CD4-positive, alpha-beta T cell treated with Interleukin-15 for 4 hours (primary cell): ENCODE measurements around the gene PDZD2.
"Not testable (repeated sequence)": the region's sequence is repeated elsewhere in the genome, so short reads cannot be mapped to it uniquely, and the experiment has no call there.

Source experiments
- DNase-seq: peaks from one replicate; pipeline ENCODE4 v3.0.0-alpha.2; 2020; ENCODE audit warnings: low spot score

PDZD2 gene

DNA sequence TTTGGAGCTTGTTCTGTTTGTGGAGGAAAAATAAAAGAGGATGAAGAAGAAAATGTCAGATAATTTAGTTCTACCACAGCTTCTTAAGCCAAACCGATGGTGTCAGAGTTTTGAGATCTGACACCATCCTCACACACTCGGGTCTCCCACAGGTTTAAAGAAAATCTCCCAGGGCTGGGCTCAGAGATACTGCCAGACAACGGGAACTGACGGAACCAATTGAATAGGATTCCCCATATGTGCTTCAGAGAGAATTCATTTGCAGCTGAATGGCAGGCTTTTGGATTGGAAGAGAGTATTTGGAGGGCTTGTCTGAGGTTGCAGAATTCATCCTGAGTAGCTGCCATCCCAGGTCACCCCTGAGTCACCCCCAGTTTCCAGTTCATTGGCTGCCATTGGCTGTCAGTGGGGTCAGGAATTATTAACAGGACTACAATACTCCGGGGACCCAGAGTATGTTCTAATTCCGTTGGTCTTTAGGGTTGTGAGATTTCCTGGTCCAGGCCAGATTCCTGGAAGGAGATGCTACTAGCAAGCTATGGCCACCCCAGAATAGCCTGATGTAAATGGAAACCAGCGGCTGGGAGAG lies 131.3 kb downstream of the PDZD2 start:
- no peak for DNase-seq

DNA sequence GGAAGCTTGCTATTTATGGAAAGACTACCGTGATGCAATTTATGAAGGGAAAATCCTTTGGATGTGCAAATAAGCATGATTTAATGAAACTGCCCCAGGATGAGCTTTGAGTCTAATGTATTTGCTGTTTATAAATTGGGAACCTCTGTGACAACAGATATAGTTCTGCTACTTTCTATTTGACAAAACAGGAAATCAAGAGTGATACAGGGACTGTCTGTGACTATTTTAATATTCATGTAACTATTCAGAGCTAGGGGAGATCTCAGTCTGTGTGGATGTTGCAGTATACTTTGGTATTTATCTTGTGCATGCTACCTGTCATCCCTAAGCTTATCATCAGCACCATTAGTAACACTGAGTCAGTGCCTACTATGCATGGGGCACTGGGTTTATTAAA lies 132.1 kb downstream of the PDZD2 start:
- DNase-seq, result no peak

DNA sequence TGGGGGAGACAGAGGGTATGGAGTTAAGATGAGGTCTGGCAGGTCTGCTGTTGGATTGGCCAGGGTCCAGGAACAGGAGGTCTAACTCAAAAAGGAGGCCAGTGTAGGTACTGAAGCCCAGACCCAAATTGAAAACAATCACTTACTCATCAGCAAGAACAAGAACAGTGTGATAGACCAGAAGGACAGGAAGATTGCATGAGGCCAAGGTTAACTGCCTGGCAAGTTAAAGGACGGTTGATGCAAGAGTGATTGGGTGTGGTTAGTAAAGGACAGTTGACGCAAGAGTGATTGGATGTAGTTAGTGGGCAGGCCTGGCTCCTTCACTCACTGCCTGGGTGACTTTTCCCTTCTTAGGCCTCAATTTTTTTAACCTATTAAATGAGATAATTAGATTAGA lies 132.6 kb downstream of the PDZD2 start:
- DNase-seq, result no peak

DNA sequence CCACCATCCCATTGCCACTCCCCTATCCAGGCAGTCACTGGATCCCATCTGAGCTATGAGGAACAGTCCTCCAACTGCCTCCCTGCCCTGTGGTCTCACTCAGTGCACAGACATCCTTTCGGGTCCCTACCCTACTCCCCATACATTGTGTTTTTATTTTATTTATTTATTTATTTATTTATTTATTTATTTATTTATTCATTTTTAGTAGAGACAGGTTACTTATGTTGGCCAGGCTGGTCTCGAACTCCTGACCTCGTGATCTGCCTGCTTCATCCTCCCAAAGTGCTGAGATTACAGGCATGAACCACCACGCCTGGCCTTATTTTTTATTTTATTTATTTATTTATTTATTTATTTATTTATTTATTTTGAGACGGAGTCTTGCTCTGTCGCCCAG lies 137.4 kb downstream of the PDZD2 start:
- DNase-seq, result not testable (repeated sequence)

DNA sequence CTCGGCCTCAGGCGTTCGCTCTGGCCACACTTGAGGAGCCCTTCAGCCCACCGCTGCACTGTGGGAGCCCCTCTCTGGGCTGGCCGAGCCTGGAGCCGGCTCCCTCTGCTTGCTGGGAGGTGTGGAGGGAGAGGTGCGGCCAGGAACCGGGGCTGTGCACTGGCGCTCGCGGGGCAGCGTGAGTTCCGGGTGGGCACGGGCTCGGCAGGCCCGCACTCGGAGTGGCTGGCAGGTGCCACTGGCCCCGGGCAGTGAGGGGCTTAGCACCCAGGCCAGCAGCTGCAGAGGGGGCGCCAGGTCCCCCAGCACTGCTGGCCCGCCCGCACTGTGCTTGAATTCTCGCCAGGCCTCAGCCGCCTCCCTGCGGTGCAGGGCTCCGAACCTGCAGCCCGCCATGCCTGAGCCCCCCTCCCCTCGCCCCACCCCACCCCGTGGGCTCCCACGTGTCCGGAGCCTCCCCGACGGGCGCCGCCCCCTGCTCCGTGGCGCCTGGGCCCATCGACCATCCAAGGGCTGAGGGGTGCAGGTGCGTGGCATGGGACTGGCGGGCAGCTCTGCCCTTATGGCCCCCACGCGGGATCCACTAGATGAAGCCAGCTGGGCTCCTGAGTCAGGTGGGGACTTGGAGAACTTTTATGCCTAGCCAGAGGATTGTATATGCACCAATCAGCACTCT lies 138.2 kb downstream of the PDZD2 start:
- no peak for DNase-seq

DNA sequence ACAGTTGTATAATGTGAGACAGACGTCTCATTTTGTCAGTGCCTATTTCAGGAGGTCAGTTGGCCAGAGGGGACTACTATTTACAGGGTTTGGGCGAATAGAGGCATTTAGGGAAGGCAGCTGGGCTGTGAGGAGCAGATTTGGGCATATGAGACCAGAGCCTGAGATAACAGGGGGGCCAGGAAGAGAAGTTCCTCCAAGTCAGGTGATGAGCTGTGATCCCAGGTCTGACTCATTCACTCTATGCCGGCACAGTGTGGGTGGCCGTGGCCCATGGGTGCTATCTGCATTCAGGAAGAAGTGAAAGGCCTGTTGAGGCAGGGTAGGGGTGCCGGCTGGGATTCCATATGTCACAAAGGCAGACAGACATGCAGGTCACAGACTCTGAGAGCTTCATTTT lies 142.8 kb downstream of the PDZD2 start:
- no peak for DNase-seq

DNA sequence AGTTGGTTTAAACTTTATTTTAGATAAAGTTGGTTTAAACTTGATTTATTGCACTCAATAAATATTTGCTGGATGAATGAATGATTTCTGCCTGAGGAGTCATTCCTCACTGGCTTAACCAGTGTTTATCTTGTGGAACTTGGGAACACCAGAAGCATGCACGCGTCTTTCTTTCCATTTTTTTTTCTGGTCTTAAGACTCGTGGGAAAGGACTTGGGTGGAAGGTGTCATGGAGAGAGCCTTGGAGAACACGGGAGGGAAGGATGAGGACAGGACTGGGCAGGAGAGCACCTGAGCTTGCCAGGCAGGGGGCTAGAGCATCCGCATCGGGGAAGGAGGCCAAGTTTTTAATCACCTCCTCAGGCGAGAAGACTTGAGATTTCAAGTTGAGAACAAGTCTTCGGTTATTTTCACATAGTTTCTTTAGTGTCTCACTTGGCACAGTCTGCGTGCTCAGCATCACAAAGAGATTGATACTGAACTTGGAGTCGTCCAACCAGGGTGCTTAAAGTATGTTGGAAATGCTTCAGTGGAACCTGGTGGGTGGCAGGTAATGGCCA lies 144.2 kb downstream of the PDZD2 start:
- no peak for DNase-seq

DNA sequence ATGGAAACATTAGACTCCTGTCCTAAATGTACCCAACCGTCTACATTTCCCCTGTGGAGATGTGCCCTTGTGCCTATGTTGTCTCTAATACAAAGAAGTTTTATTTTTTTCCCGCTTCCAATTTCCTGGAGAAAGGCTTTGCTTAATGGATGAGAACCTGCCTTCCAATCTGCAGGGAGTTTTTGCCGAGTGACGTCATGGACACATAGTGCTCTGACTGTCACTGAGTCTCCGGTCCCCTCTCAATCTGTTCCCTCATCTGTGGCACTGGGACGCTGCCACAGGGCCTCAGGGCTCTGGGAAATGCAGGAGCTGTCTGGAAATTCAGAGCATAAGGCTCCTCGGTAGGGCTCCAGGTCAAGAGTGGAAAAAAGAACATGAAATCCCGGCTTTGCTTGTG lies 144.8 kb downstream of the PDZD2 start:
- no peak for DNase-seq

DNA sequence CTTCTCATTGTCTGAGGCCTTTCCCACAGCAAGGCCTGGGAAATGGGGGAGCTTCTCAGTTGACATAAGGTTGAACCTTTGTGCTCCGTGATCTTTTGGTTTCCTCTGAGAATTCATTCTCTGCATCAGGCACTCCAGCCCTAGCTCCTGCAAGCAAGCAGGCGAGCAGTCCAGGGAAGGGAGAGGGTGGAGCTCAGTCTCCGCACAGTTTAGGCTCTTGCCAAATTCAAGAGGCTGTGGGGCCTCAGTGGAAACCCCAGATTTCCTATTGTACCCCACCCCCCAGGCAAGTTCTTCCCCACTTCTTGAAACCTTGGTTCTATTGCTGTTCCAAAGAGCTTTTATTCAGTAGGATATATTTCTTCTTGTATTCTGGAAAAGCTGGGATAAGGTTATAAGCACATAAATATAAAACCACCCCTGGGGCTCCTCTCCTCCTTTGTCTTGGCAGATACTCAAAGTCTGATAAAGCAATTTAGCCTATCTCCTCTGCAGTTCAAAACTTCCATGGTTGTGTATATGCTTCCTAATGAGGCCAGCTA lies 147.2 kb downstream of the PDZD2 start:
- no peak for DNase-seq

DNA sequence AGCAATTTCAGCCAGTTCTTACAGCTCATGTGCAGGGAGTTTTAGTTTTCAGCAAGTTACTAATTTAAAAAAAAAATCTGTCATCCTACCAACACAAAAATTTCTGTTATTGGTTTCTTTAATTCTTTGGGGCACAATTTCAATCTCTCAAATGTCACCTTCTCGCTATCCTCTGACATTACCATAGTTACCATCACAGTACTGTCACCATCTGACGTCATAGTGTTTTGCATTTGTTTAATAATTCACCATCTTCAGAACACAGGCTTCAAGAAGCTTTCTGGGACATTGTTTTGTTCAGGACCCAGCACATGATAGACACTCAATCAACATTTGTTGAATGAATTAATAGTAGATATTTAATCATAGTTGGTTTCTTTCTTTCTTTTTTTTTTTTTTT lies 155.1 kb downstream of the PDZD2 start:
- no peak for DNase-seq

DNA sequence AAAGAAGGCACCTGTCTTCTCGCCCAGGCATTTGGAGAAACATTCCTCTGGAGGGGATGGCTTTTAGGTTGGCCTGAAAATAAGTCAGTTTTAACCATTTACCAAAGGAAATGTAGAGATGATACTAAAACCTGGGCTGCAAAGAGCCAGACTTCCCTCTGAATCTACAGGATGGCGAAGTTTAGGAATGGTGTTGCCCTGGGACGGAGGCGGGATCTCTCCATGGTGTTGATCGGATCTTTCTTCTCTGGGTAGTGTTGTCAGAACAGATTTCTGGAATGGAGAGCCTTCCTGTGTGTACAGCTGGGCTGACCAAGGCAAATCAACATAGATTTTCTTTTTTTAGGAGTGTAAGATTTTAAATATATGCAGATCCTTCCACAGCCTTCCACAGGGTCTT lies 159.2 kb downstream of the PDZD2 start:
- DNase-seq, result no peak

DNA sequence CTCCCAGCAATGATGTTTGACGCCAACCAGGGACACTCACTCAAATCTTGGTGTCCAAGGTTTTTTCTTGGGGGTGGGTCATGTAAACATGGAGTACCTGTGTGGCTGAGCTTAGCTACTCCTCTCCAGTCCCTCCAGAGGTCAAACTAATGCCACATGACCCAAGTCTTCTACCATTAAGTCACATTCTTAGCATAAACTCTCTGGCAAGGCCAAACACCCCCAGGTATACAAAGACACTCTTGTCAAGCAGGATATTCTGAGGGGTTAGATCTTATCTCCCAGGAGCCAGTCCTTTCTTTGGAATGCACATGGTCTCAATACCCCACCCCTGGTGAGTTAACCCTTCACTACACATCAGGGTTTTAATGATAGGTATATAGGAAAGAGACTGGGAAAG lies 161.4 kb downstream of the PDZD2 start:
- DNase-seq, result no peak

DNA sequence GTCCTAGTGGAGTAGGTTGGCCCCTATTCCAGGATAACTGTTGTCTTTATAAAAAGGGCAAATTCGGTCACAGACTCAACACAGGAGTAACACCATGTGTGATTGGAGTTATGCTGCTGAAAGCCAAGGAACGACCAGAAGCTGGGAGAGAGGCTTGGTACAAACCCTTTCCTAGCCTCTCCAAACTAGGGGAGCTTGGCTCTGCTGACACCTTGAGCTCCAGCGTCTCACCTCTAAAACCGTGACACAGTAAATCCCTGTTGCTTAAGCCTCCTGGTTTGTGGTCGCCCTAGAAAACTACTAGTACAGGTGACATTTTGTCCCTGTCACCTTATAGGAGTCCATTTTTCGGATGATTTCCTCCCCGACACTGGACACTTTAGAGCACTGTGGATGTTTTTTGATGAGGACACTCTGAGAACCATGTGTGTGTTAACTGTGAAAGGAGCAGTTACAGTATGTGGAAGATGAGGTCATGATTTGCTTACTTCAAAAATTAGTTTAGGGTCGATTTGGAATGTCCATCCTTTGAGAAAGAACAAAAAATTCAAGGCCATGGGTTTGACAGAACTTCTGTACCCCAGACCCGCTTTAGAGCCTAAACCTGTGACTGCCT lies 167.0 kb downstream of the PDZD2 start:
- no peak for DNase-seq

DNA sequence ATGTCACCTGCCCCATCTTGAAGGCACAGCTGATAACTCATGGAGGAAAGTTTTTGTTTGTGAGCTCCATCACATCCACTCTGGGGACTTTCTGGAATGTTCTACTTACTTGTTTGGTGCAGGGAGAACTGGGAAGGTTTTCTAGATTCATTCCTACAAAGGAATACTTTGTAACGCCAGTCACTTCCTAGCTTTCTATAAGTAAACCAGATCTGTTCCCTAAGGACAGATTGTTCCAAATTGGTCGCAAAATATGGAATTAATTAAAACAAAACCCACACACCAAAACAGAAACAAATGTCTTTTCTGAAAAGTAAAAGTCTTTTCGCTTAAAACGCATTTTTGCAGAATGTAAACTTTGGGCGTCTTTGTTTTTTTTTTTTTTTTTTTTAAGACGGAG lies 167.6 kb downstream of the PDZD2 start:
- no peak for DNase-seq

DNA sequence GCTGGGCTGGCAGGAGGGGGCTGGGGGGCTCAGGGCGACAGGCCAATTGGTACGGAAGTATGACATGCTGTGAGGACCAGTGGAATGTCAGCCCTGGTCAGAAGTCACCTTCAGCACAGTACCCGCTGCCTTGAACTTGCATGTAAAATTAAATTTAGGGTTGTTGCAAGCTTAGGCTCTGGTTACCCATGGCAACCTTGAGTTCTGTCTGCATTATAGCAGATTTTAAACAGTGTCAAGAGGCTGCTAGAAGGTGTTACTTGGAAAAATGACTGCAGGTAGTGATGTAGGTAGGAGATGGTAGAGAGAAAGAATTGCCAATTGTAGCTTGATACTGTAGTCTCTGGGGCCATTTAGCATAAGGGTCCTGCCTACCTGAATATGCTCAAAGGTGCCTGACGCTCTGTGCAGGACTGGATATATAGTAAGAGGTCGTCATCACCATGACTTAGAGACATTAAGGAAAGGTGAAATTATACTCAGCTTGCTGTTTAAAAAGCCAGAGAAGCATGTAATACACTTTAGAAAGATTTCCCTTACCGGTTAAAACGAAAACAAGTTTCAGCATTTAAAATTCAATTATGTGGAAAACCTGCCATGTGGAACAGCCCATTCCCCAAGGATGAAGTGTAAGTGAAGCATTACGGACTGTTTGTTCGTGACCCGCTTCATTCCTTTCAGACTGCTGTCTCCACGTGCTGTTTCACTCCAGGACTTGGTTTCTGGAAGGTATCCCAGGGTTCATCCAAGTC lies 169.0 kb downstream of the PDZD2 start:
- no peak for DNase-seq

DNA sequence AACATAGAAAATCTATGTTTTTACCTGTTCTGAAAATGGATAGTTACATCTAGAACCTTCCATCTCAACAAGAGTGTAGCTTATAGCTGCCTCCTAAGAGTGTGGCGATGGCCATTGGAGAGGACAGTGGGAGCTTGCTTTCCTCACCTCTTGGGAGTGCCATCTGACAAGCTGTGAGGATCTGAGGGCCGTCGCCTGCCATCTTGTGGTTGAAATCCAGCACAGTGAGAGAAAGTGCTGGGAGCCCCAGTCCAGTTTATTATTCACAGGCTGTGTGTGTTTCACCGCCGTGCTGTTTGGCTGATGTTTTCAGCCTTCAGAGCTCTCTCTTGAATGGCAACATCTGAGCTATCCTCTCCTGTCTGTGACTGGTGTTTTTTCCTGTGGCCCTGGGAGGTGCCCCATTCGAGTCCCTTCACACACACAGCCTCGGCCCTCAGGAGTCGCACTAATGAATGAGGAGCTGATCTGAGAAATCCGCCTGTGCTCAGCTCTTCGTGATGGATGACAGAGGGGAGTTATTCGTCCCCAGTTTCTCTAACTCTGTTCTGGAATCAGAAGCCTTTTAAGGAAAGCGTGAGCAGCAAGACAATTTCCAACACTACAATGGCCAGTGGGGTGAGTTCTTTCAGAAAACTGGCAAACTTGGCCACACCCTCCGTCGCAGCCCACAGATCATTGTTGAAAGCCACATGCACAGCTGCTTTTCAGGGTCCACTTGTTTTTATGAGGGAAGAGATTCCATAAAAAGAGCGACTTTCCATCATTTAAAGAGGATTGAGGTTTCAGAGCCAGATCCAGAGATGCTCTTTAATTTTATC lies 170.3 kb downstream of the PDZD2 start:
- DNase-seq, result peak; percentile 4

DNA sequence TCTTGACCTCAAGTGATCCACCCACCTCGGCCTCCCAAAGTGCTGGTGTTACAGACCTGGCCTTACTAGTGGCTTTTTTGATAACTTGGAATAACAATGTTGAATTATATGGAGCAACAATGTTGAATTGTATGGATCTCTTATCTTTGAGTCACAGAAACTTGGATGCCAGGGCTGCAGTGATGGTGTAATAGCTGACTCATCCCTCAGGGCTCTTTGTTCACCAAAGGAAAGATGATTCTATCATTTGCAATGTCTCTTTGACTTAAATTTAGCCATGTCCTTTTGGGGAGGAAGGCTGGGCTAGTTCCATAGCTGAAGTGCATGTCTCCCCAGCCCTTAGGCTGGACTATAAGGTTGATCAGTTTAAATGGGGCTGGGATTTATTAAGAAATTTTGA lies 172.3 kb downstream of the PDZD2 start:
- no peak for DNase-seq

DNA sequence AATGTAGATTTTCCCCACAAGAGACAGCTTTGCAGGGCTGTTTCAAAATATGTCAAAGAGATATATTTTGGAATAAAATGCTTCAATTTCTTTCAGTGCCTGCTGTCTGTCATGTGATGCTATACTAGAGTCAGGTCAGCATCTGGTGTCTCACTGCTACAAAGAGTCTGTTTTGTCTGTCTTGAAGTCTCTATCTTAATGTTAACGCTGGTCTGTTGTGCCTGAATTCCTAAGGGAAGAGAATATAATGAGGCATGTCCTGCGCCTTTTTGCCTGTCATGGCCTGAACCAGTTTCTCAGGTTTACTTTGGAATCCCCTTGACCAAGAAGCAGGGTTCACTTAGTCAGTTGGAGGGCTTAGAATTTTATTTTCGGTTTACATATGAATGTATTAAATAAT lies 176.4 kb downstream of the PDZD2 start:
- DNase-seq, result no peak

DNA sequence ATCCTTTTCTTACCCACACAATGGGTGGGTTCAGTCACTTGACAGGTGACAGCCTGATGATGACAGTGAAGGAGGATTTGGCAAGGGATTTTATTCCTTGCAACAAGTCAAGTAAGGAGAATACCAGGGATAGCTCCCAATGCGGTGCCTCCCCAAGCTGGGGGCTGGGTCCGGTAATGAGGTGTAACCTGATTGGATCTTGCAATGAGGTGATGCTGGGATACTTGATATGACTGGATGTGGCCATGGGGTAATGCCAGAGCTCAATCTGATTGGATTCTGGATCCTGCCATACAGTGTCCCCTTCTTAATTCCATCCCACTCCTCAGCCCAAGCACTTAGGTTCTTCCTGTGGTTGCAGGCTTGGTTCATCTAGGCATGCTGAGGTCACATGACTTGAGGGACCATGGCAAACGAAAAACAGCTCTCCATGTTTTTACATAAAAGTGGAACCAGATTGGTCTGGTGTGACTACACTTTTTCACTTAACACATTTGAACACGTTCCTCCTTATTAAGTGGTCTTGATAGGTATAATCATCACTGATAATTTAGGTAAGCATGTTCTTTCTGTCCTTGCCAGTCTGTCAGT lies 181.1 kb downstream of the PDZD2 start:
- DNase-seq, result no peak

DNA sequence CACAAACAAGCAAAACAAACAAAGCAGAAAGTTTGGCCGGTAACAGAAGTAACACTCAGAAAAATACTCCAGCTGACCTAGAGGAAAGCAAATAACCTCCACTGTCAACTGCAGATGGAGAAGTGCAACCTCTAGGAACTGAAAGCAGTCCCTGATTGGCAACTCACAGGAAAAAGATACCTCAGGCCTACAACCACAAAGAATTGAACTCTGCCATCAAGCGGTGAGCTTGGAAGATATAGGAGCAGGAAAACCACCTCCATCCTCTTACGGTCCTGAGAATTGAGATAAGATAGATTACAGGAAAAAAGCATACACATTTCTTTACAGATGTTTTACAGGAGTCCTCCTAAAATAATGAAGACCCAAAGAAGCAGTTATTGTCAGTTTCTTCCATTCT lies 184.5 kb downstream of the PDZD2 start:
- DNase-seq, result no peak

DNA sequence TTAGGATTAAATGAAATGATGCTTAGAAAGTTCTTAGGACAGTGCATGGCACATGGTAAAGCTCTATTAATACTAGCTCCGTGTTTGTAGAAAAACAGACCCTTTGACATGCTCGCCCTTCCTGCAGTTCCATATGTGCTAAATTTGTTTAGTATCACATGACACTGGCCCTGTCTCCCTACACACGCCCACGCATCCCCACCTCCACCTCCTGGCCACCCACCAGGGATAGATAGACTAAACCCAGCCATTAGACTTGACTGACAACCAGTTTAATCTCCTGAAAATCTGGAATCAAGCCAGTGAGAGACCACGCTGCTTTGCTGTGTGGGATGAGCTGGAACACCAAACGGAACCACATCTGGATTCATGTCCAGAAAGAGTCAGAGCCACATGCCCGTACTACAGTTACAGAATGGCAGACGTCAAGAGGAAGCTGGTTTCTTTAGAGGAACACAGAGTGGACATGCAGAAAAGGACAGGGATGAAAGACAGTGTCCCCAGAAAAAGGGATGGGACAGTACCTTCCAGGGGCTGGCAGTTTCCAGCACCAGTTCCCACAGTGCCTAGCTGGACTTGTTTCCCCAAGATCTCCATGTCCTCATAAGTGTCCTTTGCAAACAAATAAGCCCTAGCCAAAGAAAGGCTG lies 186.1 kb downstream of the PDZD2 start:
- no peak for DNase-seq
